Subcutaneous adipose tissue (tissue), 4 donors: Measurements from ENCODE around the gene EIF4G3. TPM values are rescaled to one million over a fixed set of nuclear protein-coding genes. Genes with fewer than 3 reads are reported as not detected.

Experiments
- total RNA-seq, 4 donors: library from RNA; depleted of rRNA; stranded (reverse); fragments of >200 nt; gene quantifications; one replicate each; pipeline ENCODE4 v1.1.0, GENCODE V29; 2016
- TF ChIP-seq, protein P1 (sequence below): fragments of 450-650 bp; IDR thresholded peaks from one replicate; pipeline ENCODE4 v1.5.1; 2016; ENCODE audit warnings: low read depth, mild to moderate bottlenecking, control low read depth, antibody characterized with exemption, moderate library complexity

Gene EIF4G3
- total RNA-seq, 4 donors from 2014 or later: 41.0 to 60.2 (median 51.7) TPM

DNA sequence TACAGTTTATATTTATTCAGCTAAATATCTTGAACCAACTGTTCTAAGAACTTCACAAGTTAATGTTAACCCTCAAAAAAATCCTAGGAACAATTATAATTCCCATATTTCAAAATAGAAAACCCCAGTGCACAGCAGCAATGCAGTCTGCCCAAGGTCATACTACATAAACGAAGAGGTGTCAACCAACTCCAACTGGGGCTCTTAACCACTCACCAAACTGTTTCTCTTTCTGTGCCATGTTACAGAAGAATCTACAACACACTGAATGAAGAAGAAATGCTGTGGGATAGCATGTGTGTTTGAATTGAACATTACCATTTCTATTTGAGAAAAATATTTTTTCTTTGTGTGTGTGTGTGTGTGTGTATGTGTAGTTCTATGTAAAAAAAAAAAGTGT, 35.7 kb downstream of the EIF4G3 start:
- TF ChIP-seq, protein P1, sequence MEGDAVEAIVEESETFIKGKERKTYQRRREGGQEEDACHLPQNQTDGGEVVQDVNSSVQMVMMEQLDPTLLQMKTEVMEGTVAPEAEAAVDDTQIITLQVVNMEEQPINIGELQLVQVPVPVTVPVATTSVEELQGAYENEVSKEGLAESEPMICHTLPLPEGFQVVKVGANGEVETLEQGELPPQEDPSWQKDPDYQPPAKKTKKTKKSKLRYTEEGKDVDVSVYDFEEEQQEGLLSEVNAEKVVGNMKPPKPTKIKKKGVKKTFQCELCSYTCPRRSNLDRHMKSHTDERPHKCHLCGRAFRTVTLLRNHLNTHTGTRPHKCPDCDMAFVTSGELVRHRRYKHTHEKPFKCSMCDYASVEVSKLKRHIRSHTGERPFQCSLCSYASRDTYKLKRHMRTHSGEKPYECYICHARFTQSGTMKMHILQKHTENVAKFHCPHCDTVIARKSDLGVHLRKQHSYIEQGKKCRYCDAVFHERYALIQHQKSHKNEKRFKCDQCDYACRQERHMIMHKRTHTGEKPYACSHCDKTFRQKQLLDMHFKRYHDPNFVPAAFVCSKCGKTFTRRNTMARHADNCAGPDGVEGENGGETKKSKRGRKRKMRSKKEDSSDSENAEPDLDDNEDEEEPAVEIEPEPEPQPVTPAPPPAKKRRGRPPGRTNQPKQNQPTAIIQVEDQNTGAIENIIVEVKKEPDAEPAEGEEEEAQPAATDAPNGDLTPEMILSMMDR: no peak

DNA sequence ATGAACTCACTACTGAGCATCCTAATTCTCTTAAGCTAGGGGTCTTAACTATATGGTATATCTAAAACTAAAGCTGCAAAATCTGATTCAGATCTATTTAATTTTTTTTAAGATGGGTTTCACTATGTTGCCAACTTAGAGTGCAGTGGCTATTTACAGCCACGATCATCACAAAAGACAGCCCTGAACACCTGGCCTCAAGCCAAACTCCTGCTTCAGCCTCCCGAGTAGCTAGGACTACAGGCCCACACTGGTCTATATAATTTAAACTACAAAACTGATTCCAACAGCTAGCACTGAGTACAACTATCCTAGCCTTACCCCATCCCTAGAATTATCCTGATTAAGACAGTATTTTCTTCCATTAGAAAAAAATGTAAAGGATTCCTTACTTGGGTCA, 37.1 kb downstream of the EIF4G3 start:
- TF ChIP-seq, protein P1: no peak

DNA sequence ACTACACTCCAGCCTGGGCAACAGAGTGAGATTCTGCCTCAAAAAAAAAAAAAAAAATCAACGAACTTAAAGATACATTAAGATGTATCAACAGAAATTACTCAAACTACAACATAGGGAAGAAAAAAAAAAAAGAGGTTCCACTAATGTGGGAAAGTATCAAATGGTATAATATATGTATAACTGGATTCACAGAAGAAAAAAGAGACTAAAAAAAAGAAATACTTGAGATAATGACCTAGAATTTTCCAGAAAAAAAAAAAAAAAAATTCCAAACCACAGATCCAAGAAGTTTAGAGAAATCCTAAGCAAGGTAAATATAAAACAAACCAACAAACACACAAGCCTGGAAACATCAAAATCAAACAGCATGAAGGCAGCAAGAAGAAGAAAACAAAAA, 45.5 kb downstream of the EIF4G3 start:
- TF ChIP-seq, protein P1: no peak

DNA sequence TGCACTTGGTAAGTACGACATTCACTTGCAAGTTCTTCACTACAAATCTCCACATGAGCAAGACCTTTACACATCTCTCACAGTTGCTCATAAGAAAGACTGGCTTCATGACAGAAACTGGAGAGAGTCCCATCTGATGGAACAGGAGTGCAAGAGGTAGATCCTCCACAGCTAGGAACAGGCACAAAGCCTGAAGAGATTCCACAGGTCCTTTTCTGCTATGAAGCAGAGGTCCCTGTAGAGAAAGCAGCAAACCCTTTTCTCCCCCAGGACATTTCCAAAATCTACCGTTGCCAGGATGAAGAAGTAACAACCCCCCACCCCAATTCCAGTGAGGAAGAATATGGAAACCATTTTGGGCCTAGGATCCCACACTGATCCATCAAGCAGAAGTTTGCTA, 47.3 kb downstream of the EIF4G3 start:
- TF ChIP-seq, protein P1: no peak

DNA sequence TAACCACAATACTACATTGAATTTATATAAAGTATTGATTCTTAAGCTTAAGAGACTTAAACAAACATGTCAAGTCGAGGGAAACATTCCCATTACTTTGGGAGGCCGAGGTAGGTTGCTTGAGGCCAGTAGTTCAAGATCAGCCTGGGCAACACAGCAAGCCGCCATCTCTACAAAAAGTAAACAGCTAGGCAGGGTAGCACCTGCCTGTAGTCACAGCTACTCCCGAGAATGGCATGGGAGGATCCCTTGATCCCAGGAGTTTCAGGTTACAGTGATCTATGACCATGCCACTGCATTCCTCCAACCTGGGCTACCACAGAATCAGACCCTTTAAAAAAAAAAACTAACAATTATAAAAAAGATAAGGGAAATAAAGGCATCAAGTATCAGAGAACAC, 50.4 kb downstream of the EIF4G3 start:
- TF ChIP-seq, protein P1: no peak

DNA sequence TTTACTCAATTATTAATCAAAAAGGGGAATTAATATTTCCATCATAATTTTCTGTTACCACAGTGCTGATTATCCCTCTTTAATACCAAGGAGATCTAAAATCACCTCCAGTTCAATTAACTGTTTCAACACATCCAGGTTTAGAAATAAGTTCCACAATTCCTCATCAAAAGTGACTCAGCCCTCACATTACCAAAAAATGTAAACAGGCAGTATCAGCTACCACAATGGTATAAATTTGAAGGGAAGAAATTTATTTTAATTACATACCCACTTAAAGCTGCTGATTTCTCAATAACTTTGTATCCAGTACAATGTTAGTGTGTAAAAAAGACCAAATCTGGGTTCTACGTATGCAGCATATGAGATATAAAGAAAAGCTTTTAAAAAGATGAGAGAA, 51.9 kb downstream of the EIF4G3 start:
- TF ChIP-seq, protein P1: no peak

DNA sequence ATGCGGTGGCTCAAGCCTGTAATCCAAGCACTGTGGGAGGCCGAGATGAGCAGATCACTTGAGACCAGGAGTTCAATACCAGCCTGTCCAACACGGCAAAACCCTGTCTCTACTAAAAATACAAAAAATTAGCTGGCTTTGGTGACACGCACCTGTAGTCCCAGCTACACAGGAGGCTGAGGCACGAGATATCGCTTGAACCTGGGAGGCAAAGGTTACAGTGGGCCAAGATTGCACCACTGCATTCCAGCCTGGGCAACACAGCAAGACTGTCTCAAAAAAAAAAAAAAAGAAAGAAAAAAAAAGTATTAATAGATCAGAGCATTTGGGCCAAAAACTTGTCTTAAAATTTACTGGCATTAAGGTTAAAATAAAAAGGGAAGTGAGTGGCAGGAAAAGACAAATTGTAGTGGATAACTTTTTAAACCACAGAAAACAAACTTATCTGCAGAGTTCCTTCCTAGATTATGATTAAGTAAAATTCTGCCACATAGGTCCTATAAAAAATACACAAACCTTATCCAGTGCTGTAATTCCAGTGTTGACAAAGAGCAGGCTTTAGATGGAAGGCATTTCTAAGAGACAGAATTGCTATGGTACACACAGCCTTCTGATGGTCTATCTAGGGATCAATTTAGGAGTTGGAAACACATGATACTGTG, 53.3 kb downstream of the EIF4G3 start:
- TF ChIP-seq, protein P1: no peak
